Measurements from ENCODE around the gene UGT1A8. TPM values are rescaled to one million over a fixed set of nuclear protein-coding genes. Genes with fewer than 3 reads are reported as not detected.

UGT1A8 gene
- polyA plus RNA-seq, 1 of the 3 experiments (the other 2 are of a cell fraction), result not detected

DNA sequence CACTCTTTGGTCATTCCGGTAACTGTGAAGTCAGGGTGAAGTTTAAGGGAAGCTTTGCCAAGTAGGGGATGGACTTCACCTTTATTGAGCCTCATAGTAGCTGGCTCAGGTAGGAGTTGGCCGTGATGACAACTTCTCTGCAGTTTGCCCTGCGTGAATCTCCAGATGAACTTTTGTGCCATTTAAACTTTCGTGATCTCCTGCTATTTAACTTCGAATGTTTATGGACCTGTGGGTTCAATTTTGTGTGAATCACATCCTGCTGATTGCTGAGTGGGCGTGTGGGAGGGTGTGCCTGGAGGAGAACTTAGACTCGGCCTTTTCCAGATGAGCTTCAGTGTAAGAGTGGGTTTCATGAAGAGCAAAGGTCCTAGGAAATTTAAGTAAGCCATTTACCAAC, 146.8 kb downstream of the UGT1A8 start:
- Histone ChIP-seq H3K4me2 (no peak overlapping the region), H3K9ac (no peak overlapping the region), H3K27me3 (ENCODE audit: insufficient read depth) (no peaks in the 10 kb centered on the region), H2AFZ (ENCODE audit: low read depth) (no peak overlapping the region), H4K20me1 (ENCODE audit: insufficient read depth) (no peaks in the 10 kb centered on the region), H3K36me3 (replicated peaks in 1 of 2; ENCODE audit: control insufficient read depth in 1 of 2, insufficient read depth in 2 of 2, low read length in 1 of 2) (no peaks in the 10 kb centered on the region), H3K9me3 (no peaks in the 10 kb centered on the region), H3K4me3 (ENCODE audit: low read depth in 2 of 2, low read length in 1 of 2) (no peak overlapping the region), H3K4me1 (ENCODE audit: control insufficient read depth in 1 of 2, insufficient read depth in 2 of 2, low read depth in 1 of 2, low read length in 1 of 2) (no peaks in the 10 kb centered on the region), H3K9me2 (no peaks in the 10 kb centered on the region), H3K79me2 (ENCODE audit: insufficient read depth) (no peaks in the 10 kb centered on the region), H3F3A (replicated peaks; ENCODE audit: insufficient read depth) (no peaks in the 10 kb centered on the region), H3K27ac (ENCODE audit: low read depth in 2 of 2, low read length in 1 of 2) (no peak overlapping the region)
- DNase-seq, result no peak
- CTCF ChIA-PET, result no interaction called here
- TF ChIP-seq, protein P1, sequence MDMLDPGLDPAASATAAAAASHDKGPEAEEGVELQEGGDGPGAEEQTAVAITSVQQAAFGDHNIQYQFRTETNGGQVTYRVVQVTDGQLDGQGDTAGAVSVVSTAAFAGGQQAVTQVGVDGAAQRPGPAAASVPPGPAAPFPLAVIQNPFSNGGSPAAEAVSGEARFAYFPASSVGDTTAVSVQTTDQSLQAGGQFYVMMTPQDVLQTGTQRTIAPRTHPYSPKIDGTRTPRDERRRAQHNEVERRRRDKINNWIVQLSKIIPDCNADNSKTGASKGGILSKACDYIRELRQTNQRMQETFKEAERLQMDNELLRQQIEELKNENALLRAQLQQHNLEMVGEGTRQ (IDR thresholded peaks at IDR 0.05; ENCODE audit: borderline replicate concordance, low read depth, low read length), result no peak
- TF ChIP-seq YY1 (IDR thresholded peaks at IDR 0.05; ENCODE audit: low read depth) (no peak), CHD2 (IDR thresholded peaks at IDR 0.05; ENCODE audit: low read length, partially characterized antibody) (no peak), FOXM1 (IDR thresholded peaks at IDR 0.05; ENCODE audit: low read depth) (no peak), EP300 (IDR thresholded peaks at IDR 0.05; ENCODE audit: borderline replicate concordance in 1 of 2, low read depth in 1 of 2, low read length in 1 of 2) (no peak), GABPA (IDR thresholded peaks at IDR 0.05; ENCODE audit: low read depth) (no peak), ZBTB33 (IDR thresholded peaks at IDR 0.05; ENCODE audit: borderline replicate concordance, low read depth) (no peak), RFX5 (IDR thresholded peaks at IDR 0.05; ENCODE audit: low read length) (no peak), RCOR1 (IDR thresholded peaks at IDR 0.05; ENCODE audit: low read length) (no peak)
- TF ChIP-seq, protein P2, sequence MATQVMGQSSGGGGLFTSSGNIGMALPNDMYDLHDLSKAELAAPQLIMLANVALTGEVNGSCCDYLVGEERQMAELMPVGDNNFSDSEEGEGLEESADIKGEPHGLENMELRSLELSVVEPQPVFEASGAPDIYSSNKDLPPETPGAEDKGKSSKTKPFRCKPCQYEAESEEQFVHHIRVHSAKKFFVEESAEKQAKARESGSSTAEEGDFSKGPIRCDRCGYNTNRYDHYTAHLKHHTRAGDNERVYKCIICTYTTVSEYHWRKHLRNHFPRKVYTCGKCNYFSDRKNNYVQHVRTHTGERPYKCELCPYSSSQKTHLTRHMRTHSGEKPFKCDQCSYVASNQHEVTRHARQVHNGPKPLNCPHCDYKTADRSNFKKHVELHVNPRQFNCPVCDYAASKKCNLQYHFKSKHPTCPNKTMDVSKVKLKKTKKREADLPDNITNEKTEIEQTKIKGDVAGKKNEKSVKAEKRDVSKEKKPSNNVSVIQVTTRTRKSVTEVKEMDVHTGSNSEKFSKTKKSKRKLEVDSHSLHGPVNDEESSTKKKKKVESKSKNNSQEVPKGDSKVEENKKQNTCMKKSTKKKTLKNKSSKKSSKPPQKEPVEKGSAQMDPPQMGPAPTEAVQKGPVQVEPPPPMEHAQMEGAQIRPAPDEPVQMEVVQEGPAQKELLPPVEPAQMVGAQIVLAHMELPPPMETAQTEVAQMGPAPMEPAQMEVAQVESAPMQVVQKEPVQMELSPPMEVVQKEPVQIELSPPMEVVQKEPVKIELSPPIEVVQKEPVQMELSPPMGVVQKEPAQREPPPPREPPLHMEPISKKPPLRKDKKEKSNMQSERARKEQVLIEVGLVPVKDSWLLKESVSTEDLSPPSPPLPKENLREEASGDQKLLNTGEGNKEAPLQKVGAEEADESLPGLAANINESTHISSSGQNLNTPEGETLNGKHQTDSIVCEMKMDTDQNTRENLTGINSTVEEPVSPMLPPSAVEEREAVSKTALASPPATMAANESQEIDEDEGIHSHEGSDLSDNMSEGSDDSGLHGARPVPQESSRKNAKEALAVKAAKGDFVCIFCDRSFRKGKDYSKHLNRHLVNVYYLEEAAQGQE (IDR thresholded peaks at IDR 0.05; ENCODE audit: low read depth, low read length), result no peak
- TF ChIP-seq, protein P3, sequence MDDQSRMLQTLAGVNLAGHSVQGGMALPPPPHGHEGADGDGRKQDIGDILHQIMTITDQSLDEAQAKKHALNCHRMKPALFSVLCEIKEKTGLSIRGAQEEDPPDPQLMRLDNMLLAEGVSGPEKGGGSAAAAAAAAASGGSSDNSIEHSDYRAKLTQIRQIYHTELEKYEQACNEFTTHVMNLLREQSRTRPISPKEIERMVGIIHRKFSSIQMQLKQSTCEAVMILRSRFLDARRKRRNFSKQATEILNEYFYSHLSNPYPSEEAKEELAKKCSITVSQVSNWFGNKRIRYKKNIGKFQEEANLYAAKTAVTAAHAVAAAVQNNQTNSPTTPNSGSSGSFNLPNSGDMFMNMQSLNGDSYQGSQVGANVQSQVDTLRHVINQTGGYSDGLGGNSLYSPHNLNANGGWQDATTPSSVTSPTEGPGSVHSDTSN (IDR thresholded peaks at IDR 0.05), result no peak
- 18% methylated on average over 7 of the region's 7 CpGs for WGBS (ENCODE audit: low lambda C conversion rate)
- POLR2A ChIA-PET, result no interaction called here

Data from SK-N-SH (cell line).